GM18526 (cell line): ENCODE results near the gene TMEM178B.

Source experiments
- POLR2A ChIP-seq: IDR thresholded peaks from 3 replicates; pipeline ENCODE4 v1.6.1; 2011; ENCODE audit not compliant: insufficient read length; ENCODE audit errors: extremely low read depth

Gene TMEM178B

DNA sequence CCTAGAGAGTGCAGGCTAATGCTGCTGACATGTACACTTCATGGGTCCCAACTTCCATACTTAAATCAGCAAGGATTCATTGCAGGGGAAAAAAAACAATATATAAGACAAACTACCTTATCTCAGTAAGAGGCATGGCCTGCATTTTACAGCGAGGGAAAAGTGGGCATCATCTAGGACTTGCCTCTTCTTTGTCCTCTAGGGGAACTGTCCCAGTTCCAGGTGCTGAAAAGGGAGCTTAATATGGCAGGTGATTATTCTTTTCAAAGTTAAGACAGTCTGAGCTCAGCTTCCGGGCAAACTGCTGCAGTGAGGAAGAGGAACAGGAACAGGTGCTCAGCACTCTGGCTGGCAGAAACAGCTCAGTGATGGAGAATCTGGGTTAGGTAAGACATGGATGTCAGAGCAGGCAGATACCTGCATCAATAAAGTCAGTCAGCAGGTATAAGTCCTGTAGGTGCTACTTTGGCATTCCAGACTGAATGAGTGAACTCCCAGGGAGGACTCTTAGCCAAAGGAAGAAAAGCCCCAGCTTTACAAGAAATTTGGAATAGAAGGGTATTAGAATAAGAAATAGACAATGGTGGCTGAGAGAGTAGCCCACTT lies 147.2 kb downstream of the TMEM178B start:
- no peak for TF ChIP-seq POLR2A

DNA sequence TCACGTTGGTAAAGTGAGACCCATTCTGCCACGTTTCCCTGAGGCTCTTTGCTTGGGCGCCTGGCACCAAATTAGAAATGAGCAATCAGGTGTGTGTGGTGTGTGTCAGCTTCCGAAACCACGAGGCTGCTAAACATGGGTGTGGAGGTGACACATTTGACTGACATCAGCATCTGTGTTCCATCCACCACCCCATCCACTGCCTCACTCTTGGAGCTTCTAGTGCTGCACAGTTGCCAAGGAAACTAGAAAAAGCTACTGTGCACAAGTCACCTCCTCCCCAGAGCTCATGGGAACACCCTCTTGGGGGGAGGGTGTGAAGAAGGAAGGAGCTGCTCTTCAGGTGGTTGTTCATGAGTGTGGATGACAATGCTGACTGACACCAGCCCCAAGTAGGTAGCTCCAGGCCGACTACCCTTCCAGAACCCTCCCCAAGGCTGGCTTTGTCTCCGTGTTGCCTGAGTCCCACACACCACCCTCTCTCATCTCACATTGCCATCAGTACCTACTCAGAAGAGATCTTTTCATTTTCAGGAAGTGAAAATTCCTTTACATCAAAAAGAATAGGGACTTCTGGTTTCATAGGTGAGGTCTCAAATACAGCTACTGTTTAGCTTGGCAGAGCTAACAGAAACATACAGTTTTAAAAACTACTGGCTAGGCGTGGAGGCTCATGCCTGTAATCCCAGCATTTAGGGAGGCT lies 152.2 kb downstream of the TMEM178B start:
- TF ChIP-seq POLR2A = no peak

DNA sequence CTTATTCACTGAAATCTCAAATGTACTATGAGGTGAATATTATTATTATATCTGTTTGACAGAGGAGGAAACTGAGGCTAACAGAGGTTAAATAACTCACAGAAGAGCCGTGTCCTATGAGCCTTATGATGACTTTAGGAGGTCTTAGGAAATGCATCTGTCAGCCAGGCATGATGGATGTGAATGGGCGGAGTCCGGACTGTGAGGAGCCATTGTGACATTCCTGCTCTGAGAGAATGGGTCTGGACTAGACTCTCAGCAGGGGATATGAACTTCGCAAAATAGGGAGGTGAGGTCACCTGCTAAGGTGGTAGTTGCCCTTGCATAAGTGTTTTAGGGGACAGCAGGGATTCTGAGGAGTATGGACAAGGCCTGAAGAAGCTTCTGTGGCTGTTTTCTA lies 153.6 kb downstream of the TMEM178B start:
- TF ChIP-seq POLR2A = no peak

DNA sequence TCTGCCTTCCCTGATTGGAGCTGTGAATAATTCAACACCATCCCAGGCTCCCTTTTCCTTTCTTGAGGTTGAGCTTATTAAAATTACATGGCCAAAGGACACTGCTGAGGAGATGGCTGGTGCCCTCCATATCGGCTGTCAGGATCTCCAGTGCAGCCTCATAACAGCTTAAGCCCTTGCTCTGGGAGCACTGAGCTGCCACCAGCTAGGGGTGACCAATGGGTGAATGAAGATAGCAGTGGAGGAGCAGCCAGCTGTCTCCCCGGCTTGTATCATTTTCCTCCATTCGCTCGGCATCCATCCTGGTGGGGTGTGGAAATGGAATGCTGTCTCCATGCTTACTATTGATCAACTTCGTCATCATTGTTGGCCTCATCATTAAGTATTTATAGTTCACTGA lies 154.6 kb downstream of the TMEM178B start:
- TF ChIP-seq POLR2A = no peak

DNA sequence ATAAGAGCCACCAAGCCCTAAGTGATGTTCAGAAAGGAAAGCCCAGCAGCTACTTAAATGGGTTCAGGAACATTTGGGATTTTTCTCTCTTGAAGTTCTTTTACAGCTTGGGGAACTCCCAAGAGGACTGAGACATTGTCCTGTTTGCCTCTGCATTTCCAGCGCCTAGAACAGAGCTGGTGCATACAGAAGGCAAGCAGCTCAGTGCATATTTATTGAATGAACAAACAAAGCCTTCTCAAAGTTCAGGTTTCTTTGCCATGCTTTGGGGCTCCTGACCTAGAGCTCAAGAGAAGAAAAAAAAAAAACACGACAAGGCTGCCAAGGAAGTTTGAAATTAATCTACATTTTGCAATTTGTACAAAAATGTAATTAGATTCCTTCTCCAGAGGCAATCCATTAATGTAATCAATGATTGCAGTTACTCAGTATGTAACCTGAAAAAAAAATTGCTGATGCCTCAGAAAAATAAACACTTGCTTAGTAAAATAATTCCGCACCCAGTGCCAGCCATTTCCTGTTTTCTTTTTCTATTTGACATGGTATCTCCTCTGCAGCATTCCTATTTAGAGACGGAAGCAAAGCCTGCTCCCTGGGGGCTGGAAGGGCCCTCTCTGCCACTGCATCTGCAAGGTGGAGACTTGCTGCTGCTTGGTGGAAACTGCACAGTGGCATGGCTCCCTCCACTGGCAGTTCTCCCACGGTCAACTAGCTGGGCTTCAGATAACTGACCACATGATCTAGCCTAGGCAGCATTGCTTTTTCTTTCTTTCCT lies 157.3 kb downstream of the TMEM178B start:
- no peak for TF ChIP-seq POLR2A

DNA sequence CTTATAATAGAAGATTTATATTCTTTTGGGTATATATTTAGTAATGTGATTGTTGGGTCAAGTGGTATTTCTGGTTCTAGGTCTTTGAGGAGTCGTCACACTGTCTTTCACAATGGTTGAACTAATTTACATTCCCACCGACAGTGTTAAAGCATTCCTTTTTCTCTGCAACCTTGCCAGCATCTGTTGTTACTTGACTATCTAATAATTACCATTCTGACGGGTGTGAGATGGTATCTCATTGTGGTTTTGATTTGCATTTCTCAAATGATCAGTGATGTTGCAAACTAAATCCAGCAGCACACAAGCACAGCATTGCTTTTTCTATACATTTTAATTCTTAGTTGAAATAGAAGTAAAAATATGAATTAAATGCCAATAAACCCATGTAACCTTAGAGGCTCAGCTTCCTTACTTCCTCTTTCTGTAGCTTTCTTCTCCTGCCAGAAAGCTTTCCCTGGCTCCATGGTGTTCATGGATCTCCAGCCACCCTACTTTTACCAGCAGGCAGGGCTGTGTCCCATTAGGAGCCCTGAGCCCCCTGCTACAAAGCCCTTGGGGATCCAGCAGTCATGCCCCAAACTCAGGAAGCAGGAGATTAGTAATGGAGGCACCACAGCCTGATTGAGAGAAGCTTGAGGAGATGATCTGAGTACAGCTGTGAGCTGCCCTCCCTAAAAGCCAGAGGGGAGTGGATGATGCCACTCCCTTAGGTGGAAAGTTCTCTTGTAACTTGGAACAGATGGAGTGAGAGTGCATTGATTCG lies 158.6 kb downstream of the TMEM178B start:
- TF ChIP-seq POLR2A = no peak

DNA sequence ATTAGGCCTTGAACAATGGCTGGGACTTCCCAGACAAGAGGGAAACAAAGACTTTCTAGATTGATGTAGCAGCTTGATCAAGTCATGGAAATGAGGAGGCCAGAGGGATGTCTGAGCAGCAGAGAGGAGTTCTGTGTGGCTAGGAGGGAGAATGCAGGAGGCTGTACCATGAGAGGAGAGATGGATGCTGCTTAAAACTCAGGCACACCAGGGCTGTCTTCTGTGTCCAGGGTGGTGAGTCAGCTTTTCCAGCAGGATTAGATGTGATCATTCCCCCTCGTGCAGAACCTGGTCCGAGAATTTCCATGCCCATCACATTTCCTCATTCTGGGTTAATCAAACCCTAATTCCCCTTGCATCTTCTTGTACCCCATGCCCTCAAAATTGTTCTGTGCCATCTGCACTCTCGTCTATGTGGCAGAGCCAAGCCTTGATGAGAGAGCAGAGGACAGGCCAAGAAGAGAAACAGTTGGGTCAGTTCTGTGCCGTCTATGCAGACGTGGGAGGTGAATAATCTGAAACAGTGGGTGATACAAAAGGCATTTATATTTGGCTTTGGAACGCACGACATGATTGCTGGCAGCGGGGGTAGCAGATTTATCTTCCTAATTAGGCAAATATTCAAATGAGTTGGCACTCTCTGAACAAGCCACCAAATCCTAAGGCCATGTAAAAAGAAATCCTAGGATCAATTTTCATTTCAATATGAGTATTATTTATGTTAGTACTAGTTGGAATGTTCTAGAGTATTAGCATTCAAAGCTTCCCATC lies 160.7 kb downstream of the TMEM178B start:
- TF ChIP-seq POLR2A = no peak

DNA sequence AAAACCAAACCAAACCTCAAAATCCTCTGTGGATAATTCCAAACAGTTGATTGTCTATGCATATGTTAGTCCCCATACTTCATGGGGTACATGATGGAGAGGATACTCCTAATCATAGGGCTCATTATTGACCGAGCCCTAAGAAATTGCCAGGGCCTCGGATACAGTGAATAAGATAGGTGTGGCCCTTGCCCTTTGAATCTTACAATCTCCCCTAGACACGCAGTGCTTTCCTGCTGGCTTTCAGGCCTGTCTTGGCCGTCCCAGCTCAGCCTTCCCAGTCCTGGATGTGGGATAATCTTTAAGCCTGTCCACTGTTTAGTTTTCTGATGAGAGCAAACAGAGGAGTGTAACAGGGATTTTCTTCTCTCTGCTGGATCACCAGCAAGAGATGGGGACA lies 161.8 kb downstream of the TMEM178B start:
- TF ChIP-seq POLR2A = no peak

DNA sequence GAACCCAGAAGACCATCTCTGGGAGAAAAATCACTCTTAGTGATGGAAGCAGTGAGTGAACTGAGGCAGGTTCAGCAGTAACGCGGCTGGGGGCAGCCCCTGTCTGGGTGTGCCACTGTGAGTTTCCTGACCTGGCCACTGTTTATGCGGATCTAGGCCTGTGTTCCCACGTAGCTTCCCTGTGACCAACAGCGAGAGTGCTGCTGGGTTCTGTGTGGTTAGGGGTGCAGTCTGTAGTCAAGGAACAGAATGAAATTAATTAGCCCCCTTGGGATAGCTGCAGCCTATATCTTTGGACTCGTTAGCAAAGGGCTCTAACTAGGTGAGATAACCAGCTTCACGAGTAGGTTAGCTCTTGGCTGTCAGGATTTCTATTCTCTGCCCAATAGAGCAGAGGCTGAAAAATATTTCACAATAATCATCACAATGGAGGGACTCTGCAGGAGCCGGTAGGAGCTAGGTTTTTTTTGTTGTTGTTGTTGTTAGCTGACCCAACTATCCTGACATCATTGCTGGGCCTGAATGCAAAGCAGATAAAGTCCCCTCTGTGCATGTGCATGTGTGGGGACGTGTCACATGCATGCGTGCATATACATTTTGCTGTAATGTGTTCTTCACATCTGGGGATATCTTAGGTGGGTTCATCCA lies 164.9 kb downstream of the TMEM178B start:
- TF ChIP-seq POLR2A = no peak

DNA sequence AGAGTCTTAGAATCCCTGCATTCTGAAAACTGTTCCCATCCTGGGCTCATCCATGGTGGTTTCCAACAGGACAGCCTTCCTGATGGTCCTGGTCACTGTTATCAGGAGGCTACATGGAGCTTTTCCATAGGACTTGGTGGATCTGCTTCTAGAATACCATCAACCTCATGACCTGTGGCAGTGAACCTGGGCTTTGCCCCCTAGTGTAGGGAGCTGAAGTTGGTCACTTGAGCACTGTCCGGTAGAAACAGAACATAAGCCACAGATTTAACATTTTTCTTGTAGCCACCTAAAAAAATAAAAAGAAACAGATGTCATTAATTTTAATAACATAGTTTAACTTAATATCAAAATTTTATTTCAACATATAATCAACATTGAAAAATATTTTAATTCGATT lies 165.8 kb downstream of the TMEM178B start:
- TF ChIP-seq POLR2A = no peak

DNA sequence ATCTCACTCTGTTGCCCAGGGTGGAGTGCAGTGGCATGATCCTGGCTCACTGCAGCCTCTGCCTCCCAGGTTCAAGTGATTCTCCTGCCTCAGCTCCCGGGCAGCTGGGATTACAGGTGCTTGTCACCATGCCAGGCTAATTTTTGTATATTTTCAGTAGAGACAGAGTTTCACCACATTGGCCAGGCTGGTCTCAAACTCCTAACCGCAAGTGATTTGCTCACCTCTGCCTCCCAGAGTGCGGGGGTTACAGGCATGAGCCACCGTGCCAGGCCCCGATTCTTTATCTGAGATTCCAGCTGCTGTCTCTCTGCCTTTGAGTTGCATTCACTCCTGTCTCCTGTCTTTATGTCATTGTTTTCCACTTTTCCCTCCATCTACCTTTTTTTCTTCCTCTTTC lies 168.7 kb downstream of the TMEM178B start:
- TF ChIP-seq POLR2A = no peak

DNA sequence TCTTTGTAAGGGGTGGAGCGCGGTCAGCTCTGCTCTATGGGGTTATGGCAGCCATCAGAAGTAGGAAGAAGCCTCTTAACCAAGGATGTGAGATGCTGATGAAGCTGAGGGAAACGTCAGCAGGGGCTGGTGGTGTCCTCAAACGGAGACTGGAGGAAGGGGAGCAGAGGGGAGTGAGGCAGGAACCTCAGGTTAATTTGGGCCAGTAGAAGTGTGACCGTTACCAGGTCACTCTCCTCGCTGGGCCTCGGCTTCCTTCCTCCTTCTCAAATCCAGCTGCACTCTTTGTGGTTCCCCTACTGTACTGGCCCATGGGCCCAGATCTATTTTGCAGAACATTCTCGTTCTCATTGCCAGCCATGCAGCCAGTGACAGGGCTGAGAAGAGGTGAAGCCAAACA lies 169.5 kb downstream of the TMEM178B start:
- no peak for TF ChIP-seq POLR2A

DNA sequence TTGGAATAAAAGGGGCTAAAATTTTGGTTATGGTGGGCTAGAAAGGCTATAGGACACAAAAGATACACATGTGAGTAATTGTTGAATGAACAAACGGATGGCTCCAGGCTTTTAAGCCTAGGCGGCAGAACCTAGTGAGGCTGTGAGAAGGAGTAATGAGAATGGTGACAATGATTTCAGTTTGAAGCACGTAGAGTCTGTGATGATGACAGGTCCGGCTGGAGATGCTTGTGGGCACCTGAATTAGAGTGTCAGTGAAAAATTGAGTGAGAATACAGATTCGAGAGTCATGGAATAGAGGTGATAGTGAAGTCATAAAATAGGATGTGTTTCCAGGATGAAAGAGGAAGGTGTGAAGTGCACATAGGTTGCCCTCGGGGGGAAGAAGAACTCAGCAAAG lies 170.6 kb downstream of the TMEM178B start:
- TF ChIP-seq POLR2A = no peak

DNA sequence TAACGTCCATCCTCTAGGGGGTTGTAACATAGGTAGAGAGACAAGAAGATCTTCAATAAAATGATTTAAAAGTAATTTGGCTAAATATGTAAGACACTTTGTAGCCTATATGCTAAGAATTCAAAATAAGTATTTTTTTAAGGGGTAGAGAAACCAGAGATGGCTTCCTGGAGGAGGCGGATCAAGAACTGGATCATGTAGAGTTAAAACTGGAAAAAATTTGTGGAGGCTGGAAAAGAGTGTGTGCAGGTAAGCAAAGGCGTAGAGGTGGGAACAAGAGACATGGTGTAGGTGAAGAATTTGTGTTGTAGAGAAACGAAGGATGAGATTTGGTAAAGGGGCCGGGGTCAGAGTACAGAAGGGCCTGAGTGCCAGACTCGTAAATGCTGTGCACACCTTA lies 172.6 kb downstream of the TMEM178B start:
- TF ChIP-seq POLR2A = no peak
